GM21825 (cell line): ENCODE data around the gene ATP4A.

Source experiments
- ATAC-seq: cut with Tn5 transposase; IDR thresholded peaks from one replicate; pipeline ENCODE4 v1.9.1; 2021; ENCODE audit warnings: mild to moderate bottlenecking, moderate library complexity; ENCODE audit not compliant: unreplicated experiment

The ATP4A gene

GRCh38 chr19:35549879-35550523 lies 13.5 kb downstream of the ATP4A start:
- ATAC-seq, result no peak

DNA sequence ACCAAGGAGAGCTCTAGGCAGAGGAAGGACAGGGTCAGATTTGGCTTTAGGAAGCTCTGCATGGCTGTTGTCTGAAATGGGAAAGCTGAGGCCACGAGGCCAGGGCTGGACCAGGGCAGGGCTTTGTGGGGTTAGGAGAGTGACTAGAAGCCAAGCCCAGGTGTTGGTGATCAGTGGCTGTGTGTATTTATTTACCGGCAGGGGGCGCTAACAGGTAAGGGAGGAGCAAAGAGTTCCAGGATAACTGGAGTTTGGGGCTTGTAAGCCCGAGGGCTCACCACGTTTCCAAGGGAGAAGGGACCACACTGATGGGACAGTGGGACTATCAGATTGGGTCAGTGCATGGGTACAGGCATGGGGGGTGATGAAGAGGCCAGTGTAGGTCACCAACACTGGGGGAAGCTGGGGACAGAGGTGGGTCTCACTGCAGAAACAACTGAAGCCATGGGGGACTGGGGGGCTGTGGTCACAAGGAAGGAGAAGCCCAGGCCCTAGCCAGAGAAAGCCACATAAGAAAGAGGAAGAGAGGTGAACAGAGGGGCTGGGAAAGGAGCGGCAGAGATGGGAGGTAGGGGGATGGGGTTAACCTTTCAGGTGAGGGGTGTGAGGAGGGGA lies 14.2 kb downstream of the ATP4A start:
- ATAC-seq, result no peak

- ATAC-seq, result no peak
Observed at GRCh38 chr19:35546532-35546931, 16.9 kb downstream of the ATP4A start.

DNA sequence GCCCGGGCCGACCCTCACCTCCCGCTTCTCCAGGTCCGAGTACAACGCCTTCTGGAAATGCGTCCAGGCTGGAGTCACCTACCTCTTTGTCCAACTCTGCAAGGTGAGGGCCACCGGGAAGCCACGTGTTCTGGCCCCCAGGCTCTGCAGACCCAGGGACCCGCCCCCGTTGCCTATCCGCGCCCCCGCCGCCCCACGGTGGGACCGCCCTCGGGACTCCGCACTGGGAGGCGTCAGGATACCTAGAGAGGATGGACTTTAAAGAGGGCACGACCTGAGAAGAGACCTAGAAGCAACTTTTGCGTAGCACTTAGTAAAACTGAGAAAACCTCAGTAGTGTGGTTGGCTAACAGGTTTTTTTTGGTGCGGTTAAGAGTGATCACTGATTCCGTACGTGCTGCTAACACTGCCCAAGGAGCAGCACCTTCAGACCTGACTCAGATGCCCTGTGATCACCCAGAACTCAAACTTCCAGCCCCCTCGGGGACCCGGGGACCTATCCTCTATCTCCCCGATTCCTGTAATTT lies 17.5 kb downstream of the ATP4A start:
- peak; percentile 38 for ATAC-seq

GRCh38 chr19:35545001-35545854 lies 18.2 kb downstream of the ATP4A start, which contains the start of gene TMEM147:
TMEM147 (plus strand) TSS chr19:35545626; CDS start chr19:35545740, 114 bp downstream.
- ATAC-seq, result peak; percentile 74

GRCh38 chr19:35544110-35544802 lies 19.2 kb downstream of the ATP4A start:
- no peak for ATAC-seq

- ATAC-seq, result no peak
Observed at GRCh38 chr19:35543280-35544109, 20.0 kb downstream of the ATP4A start.

GRCh38 chr19:35542209-35542608 lies 21.2 kb downstream of the ATP4A start:
- ATAC-seq, result no peak

DNA sequence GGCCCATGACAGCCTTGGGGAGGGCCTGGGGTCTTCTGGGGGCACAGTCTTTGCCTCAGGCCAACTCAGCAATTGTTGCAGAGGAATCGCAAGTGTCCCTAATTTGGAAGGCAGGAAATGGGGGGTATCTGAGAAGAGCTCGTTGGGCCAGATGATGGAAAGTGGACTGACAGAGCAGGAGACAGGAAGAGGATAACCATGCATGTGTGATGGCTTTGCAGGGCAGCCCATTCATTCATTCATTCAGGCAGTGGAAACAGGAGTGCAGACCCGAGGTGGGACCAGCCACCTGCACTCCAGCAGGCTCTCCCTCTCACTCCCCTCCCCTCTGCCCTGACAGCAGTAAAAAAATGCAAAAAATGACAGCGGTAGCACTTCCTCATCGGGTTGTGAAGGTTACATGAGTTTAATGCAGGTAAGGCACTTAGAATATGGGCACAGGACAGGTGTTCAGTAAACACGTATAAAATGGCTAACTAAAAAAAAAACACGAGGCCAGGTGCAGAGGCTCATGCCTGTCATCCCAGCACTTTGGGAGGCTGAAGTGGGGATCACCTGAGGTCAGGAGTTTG lies 23.0 kb downstream of the ATP4A start:
- ATAC-seq, result no peak

DNA sequence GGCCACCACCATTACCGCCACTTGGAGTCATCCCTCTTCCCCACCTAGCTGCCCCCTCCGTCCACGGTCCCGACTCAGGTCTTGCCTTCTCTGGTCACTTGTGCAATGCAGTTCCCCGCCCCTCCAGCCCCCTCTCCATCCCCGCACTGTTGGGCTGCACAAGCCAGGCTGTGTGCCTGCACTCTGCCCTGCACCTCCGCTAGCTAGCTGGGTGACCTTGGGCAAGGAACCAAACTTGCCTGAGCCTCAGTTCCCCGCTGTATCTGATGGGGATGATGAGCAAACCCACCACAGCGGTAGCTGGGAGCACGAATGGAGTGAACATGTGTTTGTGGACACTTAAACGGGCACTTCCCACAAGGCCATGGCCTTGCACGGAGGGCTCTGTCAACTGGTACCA lies 23.6 kb downstream of the ATP4A start:
- no peak for ATAC-seq

- ATAC-seq, result no peak
Observed at GRCh38 chr19:35539314-35539713, 24.1 kb downstream of the ATP4A start.

DNA sequence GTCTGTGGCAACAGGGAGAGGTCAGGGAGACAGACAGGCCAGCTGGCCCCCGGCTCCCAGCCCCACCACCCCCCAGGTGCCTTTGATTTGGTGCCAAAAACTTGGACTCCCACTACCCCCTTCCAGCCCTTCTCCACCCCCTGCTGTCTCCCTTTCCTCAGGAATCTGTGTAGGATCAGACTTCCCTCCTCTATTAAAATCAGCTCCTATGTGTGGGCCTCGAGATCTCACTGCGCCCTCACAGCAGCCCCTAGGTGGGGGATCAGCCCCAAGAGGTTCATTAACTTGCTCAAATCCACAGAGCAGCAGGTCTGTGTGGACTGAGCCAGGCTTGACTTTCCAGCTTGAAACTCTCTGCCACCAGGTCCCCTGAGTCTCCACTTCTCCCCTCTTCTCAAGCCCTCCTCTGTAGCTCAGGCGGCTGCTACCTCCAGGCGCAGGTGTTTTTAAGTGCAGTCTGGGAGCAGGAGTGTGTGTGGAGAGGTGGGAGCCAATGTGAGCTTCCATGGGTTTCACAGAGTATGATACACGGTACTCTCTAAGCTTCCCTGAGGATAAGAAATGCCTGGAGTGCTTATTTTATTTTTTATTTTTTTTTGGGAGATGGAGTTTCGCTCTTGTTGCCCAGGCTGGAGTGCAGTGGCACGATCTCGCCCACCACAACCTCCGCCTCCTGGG lies 28.5 kb downstream of the ATP4A start:
- ATAC-seq, result no peak

DNA sequence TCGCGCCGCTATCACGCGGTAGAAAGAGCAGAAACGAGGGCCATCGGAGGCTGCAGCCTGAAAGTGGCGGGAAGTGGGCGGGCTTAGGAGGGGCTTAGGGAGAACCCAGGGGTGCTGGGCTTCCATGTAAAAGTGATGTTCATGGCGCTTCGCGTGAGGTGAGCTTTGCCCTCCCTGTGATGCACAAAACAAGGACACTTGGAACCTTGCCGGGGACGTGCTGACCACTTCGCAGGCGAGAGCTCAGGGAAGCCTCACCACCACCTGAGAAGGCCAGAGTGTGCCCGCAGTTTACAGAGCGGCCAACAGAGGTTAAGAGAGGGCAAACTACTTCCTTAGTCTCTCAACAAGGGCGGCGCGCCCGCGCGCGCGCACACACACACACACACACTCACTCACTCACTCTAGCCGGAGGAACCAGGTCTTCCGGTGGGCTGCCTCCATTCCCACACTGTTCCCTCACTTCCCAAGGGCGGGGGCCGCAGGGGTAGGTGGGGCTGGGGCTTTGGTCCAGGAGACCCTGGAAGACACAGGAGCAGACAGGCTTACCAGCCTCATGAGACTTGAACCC lies 29.6 kb downstream of the ATP4A start:
- ATAC-seq, result no peak

DNA sequence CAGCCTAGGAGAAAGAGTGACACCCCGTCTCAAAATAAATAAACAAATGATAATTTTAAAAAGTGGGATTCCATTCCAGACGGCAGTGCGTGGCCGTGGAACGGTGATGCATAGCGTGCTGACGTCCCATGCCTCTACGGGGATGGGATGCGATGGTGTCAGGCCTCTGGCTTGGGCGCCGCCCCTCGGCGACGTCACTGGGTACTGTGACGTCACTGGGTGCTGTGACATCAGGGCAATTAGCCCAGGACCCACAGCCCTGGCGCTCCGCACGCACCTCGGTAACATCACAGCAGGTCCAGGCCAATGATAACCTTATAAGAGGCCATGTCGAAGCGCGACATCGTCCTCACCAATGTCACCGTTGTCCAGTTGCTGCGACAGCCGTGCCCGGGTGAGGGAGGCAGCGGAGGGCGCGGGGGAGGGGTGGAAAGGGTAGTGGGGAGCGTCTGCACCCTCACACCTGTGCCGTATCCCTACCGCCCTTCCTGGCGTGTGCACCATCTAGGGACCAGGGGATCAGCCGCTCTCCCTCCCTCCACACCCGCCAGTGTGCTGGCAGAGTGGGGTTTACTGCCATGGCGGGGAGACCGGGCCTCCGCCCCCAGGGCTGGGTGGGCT lies 30.1 kb downstream of the ATP4A start, which contains the start of gene GAPDHS:
Gene GAPDHS (plus strand): TSS at position 256 of the 621 bp plus-strand sequence. CDS start 72 bp downstream, at position 328.
- no peak for ATAC-seq

DNA sequence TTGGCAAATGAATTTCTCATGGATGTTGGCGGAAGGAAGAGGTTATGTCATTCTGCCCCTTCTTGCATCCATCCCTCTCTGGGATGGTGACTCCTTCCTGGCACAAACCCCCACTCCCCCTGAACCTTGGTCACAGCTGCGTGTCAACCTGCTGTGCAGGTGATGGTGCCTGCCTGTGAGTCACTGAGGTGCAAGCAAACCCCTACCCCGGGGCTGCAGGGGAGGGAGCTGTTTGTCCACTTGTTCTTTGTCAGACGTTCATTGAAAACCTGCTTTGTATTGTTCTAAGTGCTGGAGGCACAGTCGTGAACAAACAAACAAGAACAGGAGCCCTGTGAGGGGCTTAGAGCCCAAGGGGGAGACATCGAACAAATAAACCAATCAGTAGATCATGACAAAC lies 32.2 kb downstream of the ATP4A start:
- no peak for ATAC-seq

DNA sequence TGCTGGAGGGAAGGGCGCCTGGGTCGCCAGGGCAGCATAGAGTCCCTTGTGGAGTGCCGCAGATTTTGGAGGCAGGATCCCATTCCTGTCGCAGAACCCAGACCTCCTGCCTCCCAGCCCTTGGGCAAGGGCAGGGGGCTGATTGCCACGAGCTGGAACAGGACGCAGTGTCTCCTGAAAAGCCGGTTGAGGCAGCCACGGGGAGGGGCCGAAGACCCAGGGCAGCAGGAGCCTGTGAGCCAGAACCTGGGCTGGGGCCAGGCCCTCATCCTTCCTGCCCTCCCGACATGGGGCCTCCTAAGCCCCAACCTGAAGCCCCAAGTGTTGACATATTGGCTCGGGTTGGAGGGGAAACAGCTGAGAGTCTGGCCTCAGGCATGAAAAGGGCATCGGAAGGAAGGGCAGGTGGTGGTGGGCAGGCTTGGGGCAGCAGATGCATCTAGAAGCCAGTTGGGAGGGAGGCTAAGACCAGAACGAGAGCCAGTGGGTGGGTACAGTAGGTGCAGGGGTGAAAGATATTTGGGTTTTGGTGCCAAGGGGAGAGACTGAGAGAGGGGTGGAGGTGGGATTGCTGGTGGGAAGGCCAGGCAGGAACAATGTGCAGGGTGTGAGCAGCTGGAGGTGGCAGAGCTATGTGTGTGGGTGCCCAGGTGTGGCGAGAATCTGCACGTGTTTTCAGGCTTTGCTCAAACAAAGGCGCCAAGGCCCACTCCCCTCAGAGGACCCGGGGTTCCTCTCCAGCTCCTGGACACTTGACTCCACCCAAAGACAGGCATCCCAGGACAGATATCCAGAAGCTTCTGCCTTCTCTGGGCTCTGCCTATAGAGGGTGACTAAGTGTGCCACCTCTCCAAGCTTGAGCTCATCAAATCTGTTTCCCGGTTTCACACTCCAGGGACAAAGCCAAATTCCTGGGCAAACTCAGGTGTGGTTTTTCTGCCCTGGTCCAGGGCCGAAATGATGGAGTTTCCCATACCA lies 33.9 kb downstream of the ATP4A start:
- ATAC-seq, result no peak
